Common myeloid progenitor, CD34-positive (primary cell): ENCODE data around the gene TMEM61.

ENCODE experiments used
- CTCF ChIA-PET: fragments of 350-600 bp; sonication (Branson Sonifier 250); formaldehyde crosslinking; loops from one replicate; lab custom pipeline; 2021; ENCODE audit warnings: antibody characterized with exemption; lab: Charles Lee
- POLR2A ChIA-PET: fragments of 350-600 bp; sonication (Branson Sonifier 250); formaldehyde crosslinking; loops from one replicate; lab custom pipeline; 2021; ENCODE audit warnings: antibody characterized with exemption; lab: Charles Lee
- DNase-seq, 3 donors: peaks; one replicate each; pipeline versions ENCODE4 v3.0.0 to v3.0.0-alpha.2; 2013
- H3K27ac ChIP-seq, 2 experiments: 1 replicate in 1 of 2; 2 replicates in 1 of 2; pipeline ENCODE4 v1.7.0; 2013; ENCODE audit warnings: inconsistent platforms in 2 of 2, low read length in 2 of 2, mild to moderate bottlenecking in 2 of 2, low read depth in 1 of 2, moderate library complexity in 1 of 2; ENCODE audit not compliant: severe bottlenecking in 2 of 2, insufficient read depth in 1 of 2, poor library complexity in 1 of 2
- H3K27me3 ChIP-seq, 5 experiments: replicated peaks in 2 of 5; 1 replicate in 3 of 5; 2 replicates in 2 of 5; pipeline versions ENCODE4 v1.6.1 to v1.7.0; 2013; ENCODE audit warnings: low read length in 4 of 5, mild to moderate bottlenecking in 2 of 5, moderate library complexity in 2 of 5, inconsistent platforms in 1 of 5; ENCODE audit not compliant: insufficient read depth in 5 of 5, control insufficient read depth in 4 of 5
- H3K36me3 ChIP-seq, 4 experiments: 1 replicate in 2 of 4; 2 replicates in 2 of 4; pipeline versions ENCODE4 v1.6.1 to v1.7.0; 2013; ENCODE audit warnings: low read length in 3 of 4, control low read depth in 1 of 4, mild to moderate bottlenecking in 1 of 4; ENCODE audit not compliant: control insufficient read depth in 4 of 4, insufficient read depth in 4 of 4
- H3K4me1 ChIP-seq, 4 experiments: 1 replicate in 3 of 4; 2 replicates in 1 of 4; pipeline versions ENCODE4 v1.6.1 to v1.7.1; 2013; ENCODE audit warnings: low read length in 3 of 4, mild to moderate bottlenecking in 3 of 4, control low read depth in 1 of 4, inconsistent platforms in 1 of 4, moderate library complexity in 1 of 4; ENCODE audit not compliant: control insufficient read depth in 4 of 4, insufficient read depth in 4 of 4; ENCODE audit errors: control extremely low read depth in 1 of 4
- H3K4me3 ChIP-seq, 7 experiments: 1 replicate in 4 of 7; 2 replicates in 3 of 7; pipeline versions ENCODE4 v1.5.1 to v1.7.0; 2013; ENCODE audit warnings: mild to moderate bottlenecking in 7 of 7, low read length in 6 of 7, moderate library complexity in 6 of 7, inconsistent platforms in 2 of 7, low read depth in 2 of 7, control low read depth in 1 of 7; ENCODE audit not compliant: insufficient read depth in 4 of 7, control insufficient read depth in 1 of 7; ENCODE audit errors: extremely low read depth in 1 of 7
- H3K9me3 ChIP-seq, 5 experiments: 1 replicate in 4 of 5; 2 replicates in 1 of 5; pipeline versions ENCODE4 v1.6.1 to v1.7.1; 2013; ENCODE audit warnings: low read length in 4 of 5, mild to moderate bottlenecking in 2 of 5, inconsistent platforms in 1 of 5, low read depth in 1 of 5, moderate library complexity in 1 of 5; ENCODE audit not compliant: control insufficient read depth in 4 of 5, insufficient read depth in 2 of 5; ENCODE audit errors: control extremely low read depth in 1 of 5
- WGBS: methylation state at CpG from one replicate; pipeline ENCODE4 v1.1.5; 2013; ENCODE audit not compliant: insufficient coverage; 5-methylcytosine and 5-hydroxymethylcytosine counted together

Gene TMEM61

DNA sequence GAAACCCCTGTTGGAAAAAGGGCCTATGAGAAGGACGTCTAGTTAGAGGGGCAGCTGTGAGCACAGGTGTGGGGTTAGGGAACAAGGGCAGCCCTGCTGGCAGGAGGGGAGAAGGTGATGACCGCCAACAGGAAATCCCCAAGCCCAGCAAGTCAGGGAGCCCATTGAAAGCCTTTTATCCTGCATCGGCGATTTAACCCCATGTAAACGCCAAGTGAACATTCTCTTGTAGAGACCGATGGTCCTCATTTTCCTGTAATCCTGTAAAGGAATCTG is 17.2 kb downstream of the TMEM61 start:
- Histone ChIP-seq H3K9me3 (no peaks in the 10 kb centered on the region), H3K36me3 (no peaks in the 10 kb centered on the region), H3K4me3 (no peak overlapping the region), H3K27me3 (peaks cover 0 to 62% (median 20%) of the 10 kb centered on the region in 5 experiments), H3K4me1 (peaks cover 0 to 10% (median 8%) of the 10 kb centered on the region in 4 experiments), H3K27ac (no peak overlapping the region)
- DNase-seq: no peak
- WGBS: 79% methylated on average over 6 of the region's 6 CpGs
- CTCF ChIA-PET: interaction anchor here (1.4 to 13.1 kb wide), 6 partner anchors 9 to 51 kb away, joined by 3 to 235 read pairs (median 7); no protein-coding TSS in a partner anchor
- POLR2A ChIA-PET: no interaction called here

DNA sequence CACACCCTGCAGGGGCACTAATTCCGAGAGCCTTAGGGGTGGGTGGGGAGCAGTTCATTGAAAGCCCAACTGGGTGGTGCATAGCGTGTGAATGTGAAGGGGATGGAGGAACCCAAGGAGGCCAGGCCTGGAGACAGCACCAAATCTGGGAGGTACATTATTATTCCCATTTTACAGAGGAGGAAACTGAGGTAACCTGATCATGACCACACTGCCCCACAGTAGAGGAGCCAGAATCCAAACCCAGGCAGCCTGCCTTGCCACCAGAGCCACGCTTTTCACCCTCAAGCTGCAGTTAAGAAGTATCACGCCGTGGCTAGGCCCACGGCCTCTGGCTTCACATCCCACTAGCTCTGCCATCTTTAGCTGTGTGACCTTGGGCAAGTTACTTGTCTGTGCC is 17.7 kb downstream of the TMEM61 start:
- Histone ChIP-seq H3K27me3 (peaks cover 0 to 62% (median 20%) of the 10 kb centered on the region in 5 experiments), H3K9me3 (no peaks in the 10 kb centered on the region), H3K27ac (no peak overlapping the region), H3K4me3 (no peak overlapping the region), H3K4me1 (peaks cover 0 to 10% (median 8%) of the 10 kb centered on the region in 4 experiments), H3K36me3 (no peaks in the 10 kb centered on the region)
- DNase-seq: no peak
- ChIA-PET POLR2A (no interaction called here), CTCF (interaction anchor here (1.8 to 13.1 kb wide), 4 partner anchors 9 to 52 kb away, joined by 5 to 235 read pairs (median 10); no protein-coding TSS in a partner anchor)
- WGBS: 88% methylated on average over 4 of the region's 6 CpGs

DNA sequence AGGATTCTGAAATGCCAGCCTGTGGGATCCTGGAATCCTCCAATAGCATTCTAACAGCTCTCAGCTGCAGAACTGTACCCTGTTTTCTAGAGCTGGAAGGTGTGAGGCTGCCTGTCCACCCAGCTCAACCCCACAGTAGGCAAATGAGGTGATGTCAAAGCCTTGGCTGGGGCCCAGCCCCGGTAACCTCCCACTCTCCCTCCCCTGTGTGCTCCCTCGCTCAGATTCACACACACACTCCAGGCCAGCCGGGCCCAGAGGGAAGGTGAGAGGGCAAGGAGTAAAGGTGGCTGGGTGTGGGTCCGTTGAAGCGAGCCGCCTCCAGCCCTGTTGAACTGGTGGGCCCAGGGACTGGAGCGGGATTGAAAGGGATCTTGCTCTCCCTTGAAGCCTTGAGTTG is 18.2 kb downstream of the TMEM61 start, which contains the start of gene BSND:
BSND (plus strand) TSS at position 257 of the 400 bp plus-strand sequence. CDS start 254 bp downstream, outside the sequence.
- Histone ChIP-seq H3K4me1 (peaks cover 0 to 10% (median 8%) of the 10 kb centered on the region in 4 experiments), H3K27ac (no peak within 1 kb of the TSS), H3K27me3 (peaks cover 0 to 62% (median 20%) of the 10 kb centered on the region in 5 experiments), H3K4me3 (no peak within 1 kb of the TSS), H3K9me3 (no peaks in the 10 kb centered on the region), H3K36me3 (no peaks in the 10 kb centered on the region)
- ChIA-PET POLR2A (no interaction called here), CTCF (interaction anchor here (1.1 to 13.1 kb wide), 2 partner anchors 19 to 52 kb away, joined by 3 to 235 read pairs; no protein-coding TSS in a partner anchor)
- whole genome bisulfite sequencing: 97% methylated on average over 4 of the region's 7 CpGs
- DNase-seq: no peak

GRCh38 chr1:55000110-55001085 is 20.0 kb downstream of the TMEM61 start:
- ChIA-PET POLR2A (no interaction called here), CTCF (interaction anchor here (1.3 to 2.4 kb wide), 6 partner anchors 12 to 55 kb away, joined by 4 to 12 read pairs (median 7); no protein-coding TSS in a partner anchor)
- DNase-seq: no peak
- H3K4me3 ChIP-seq: no peak overlapping the region
- H3K36me3 ChIP-seq: no peaks in the 10 kb centered on the region
- H3K9me3 ChIP-seq: no peaks in the 10 kb centered on the region
- peaks cover 0 to 10% (median 8%) of the 10 kb centered on the region in 4 experiments for H3K4me1 ChIP-seq
- peaks cover 0 to 48% (median 20%) of the 10 kb centered on the region in 5 experiments for H3K27me3 ChIP-seq
- 91% methylated on average over 8 of the region's 8 CpGs for WGBS
- no peak overlapping the region for H3K27ac ChIP-seq

GRCh38 chr1:55001311-55001710 is 20.9 kb downstream of the TMEM61 start:
- no peak overlapping the region for H3K27ac ChIP-seq
- no peak for DNase-seq
- ChIA-PET CTCF (interaction anchor here (0.9 to 2.4 kb wide), 6 partner anchors 15 to 56 kb away, joined by 3 to 8 read pairs (median 4); no protein-coding TSS in a partner anchor), POLR2A (no interaction called here)
- 98% methylated on average over 4 of the region's 4 CpGs for WGBS
- peaks cover 0 to 8% (median 7%) of the 10 kb centered on the region in 4 experiments for H3K4me1 ChIP-seq
- no peak overlapping the region for H3K4me3 ChIP-seq
- no peaks in the 10 kb centered on the region for H3K9me3 ChIP-seq
- H3K36me3 ChIP-seq: no peaks in the 10 kb centered on the region
- peaks cover 0 to 39% (median 20%) of the 10 kb centered on the region in 5 experiments for H3K27me3 ChIP-seq

DNA sequence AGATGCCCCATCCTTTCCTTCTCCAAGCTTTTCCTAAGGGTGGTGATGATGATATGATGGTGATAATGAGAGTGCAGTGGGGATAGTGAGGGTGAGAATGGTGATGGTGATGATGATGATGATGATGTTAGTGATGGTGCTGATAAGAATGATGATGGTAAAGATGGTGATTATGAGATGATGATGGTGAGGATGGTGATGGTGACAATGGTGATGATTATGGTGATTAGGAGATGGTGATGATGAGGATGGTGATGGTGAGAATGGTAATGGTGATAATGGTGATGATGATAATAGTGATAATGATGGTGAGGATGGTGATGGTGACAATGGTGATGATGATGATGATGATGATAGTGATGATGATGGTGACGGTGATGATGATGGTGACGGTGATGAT is 22.3 kb downstream of the TMEM61 start:
- Histone ChIP-seq H3K27me3 (peaks cover 0 to 25% (median 12%) of the 10 kb centered on the region in 5 experiments), H3K9me3 (no peaks in the 10 kb centered on the region)
- WGBS: 100% methylated on average over 2 of the region's 2 CpGs

More for the DNA sequence above, 22.3 kb downstream of the TMEM61 start:
- no peak overlapping the region for H3K4me3 ChIP-seq
- H3K4me1 ChIP-seq: no peaks in the 10 kb centered on the region
- ChIA-PET CTCF (interaction anchor here (0.9 to 2.4 kb wide), 5 partner anchors 11 to 52 kb away, joined by 3 to 8 read pairs (median 3); no protein-coding TSS in a partner anchor), POLR2A (no interaction called here)
- DNase-seq: no peak
- H3K27ac ChIP-seq: no peak overlapping the region
- no peaks in the 10 kb centered on the region for H3K36me3 ChIP-seq
